Coronary artery (tissue), 2 donors: Measurements from ENCODE around the gene CHN2.

ENCODE experiments used
- DNase-seq: peaks from one replicate; pipeline ENCODE4 v3.0.0-alpha.2; 2017; ENCODE audit warnings: low spot score
- H3K27ac ChIP-seq, 2 donors: fragments of 200-600 bp; sonication (generic); one replicate each; pipeline ENCODE4 v1.5.1; 2016 to 2019
- H3K4me3 ChIP-seq: fragments of 200-600 bp; sonication (generic); 2 replicates; pipeline ENCODE4 v1.5.1; 2016; ENCODE audit warnings: mild to moderate bottlenecking, moderate library complexity
- TF ChIP-seq, protein P1 (sequence below): fragments of 200-600 bp; sonication (generic); IDR thresholded peaks from one replicate; pipeline ENCODE4 v1.5.1; 2019; ENCODE audit warnings: antibody characterized with exemption

The CHN2 gene

DNA sequence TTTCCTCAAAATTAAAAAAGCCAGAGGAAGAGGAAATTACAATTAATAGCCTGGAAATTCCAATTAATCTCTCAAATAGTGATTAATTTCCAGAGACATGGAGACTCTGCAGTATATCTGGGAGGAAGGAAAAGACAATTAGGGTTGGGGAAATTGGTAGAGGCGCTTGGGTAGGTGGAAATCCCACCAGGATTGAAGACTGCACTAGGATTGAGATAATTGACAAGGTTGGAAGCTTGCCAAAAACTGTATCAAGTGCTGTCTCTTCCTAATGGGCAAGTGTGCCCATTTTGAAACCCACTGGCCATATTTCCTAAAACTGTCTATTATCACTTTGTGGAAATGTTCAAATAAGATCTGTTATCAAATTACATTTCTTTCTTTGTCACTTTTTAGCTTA, 21.6 kb downstream of the CHN2 start:
- Histone ChIP-seq H3K27ac (no peak overlapping the region), H3K4me3 (no peak overlapping the region)
- TF ChIP-seq, protein P1, sequence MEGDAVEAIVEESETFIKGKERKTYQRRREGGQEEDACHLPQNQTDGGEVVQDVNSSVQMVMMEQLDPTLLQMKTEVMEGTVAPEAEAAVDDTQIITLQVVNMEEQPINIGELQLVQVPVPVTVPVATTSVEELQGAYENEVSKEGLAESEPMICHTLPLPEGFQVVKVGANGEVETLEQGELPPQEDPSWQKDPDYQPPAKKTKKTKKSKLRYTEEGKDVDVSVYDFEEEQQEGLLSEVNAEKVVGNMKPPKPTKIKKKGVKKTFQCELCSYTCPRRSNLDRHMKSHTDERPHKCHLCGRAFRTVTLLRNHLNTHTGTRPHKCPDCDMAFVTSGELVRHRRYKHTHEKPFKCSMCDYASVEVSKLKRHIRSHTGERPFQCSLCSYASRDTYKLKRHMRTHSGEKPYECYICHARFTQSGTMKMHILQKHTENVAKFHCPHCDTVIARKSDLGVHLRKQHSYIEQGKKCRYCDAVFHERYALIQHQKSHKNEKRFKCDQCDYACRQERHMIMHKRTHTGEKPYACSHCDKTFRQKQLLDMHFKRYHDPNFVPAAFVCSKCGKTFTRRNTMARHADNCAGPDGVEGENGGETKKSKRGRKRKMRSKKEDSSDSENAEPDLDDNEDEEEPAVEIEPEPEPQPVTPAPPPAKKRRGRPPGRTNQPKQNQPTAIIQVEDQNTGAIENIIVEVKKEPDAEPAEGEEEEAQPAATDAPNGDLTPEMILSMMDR: no peak
- no peak for DNase-seq

DNA sequence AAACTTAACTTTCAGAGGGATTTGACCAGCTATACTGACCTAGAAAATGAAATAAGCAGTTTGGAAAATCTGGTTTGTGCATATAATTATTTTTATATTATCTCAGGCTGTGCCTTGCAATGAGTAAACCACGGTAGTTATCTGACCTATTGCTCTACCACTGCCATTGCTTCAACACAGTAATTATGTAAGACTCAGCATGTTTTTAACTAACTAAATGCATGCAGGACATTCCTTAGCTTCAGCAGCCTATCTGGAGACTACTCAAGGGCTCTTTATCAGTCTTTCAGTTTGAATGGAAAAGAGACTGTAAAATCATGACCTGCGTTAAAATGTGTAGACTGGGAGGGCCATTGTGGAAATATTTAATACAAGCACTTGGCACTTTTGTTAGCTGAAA, 22.5 kb downstream of the CHN2 start:
- no peak overlapping the region for H3K4me3 ChIP-seq
- DNase-seq: no peak
- TF ChIP-seq, protein P1: no peak
- no peak overlapping the region for H3K27ac ChIP-seq

DNA sequence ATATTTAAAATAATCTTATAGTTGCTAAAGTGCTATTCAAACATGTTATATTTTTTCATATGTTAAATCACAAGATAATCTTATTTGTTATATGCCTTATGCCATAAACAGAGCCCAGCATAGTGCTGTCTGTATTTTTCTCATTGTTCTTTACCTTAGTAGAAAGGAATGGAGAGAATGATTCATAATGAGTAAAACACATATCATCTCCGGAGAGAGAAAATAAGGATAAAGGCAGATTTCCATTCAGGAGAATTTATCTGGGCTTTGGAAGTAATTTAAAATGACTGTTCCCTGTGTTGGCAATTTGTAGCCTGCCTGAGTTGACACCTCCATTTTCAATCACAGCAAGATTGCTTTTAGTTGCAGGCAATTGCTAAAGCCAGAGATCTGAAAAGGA, 30.2 kb downstream of the CHN2 start:
- no peak for DNase-seq
- TF ChIP-seq, protein P1: no peak
- Histone ChIP-seq H3K27ac (no peak overlapping the region), H3K4me3 (no peak overlapping the region)

DNA sequence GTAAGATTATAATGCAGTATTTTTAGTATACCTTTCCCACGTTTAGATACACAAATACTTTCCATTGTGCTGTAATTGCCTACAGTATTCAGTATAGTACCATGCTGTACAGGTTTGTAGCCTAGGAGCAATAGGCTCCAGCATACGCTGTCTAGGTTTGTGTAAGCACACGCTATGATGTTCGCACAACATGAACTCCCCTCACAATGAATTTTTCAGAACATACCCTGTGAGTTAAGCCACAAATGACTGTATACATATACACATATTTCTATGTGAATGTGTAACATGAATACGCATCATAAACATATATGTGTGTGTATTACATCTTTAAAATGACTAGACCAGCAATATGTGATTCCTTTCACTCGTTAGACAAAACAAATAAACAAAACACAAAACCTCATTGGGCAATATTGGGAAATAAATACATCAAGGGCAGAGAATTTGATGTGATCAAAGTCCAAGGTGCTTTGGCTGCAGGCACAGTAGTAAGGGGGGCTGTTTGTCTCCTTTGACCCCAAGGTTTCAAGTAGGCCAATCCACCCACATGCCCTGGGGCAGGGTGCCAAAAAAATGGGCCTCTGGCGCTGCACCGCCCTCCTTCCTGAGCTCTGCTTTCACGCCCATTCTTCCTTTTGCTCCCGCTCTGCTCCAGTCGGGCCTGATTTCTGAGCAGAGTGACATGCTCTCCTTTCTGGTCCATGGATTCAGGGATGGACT, 33.9 kb downstream of the CHN2 start:
- Histone ChIP-seq H3K4me3 (no peak overlapping the region), H3K27ac (no peak overlapping the region)
- no peak for DNase-seq
- TF ChIP-seq, protein P1: no peak

DNA sequence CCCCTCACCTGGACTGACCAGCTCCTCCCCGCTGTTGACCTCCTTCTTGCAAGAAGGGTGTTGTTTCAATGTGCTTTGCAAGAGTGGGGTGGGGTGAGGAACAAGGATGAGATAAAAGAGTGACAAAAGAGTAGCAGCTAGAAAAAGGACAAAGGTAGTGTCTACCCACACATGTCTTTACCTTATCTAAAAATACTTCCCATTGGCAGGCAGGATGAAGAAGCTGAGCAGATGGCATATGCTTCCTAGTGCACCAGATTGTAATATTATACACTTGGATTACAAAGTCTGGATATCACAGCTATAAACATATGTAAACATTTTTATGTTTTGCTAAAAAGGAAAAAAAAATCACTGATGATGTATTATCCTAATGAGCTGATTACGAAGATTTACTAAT, 34.5 kb downstream of the CHN2 start:
- no peak for DNase-seq

DNA sequence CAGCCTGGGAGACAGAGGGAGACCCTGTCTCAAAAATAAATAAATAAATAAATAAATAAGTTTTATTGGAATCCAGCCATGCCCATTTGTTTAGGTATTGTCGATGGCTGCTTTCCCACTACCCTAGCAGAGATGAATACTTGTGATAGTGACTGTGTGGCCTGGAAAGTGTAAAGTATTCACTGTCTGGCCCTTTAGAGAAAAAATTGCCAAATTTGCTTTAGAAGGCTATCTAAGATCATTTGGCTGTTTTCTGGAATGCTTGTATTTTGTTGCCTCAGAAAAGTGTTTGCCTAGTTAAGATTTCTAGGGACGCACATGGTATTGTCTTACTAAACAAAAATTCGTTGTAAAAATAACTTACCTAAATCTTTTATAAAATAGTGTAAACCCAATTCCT, 35.4 kb downstream of the CHN2 start:
- TF ChIP-seq, protein P1: no peak
- H3K4me3 ChIP-seq: no peak overlapping the region
- no peak for DNase-seq
- H3K27ac ChIP-seq: no peak overlapping the region

More for the DNA sequence above, 34.5 kb downstream of the CHN2 start:
- no peak overlapping the region for H3K4me3 ChIP-seq
- no peak overlapping the region for H3K27ac ChIP-seq
- TF ChIP-seq, protein P1: no peak

DNA sequence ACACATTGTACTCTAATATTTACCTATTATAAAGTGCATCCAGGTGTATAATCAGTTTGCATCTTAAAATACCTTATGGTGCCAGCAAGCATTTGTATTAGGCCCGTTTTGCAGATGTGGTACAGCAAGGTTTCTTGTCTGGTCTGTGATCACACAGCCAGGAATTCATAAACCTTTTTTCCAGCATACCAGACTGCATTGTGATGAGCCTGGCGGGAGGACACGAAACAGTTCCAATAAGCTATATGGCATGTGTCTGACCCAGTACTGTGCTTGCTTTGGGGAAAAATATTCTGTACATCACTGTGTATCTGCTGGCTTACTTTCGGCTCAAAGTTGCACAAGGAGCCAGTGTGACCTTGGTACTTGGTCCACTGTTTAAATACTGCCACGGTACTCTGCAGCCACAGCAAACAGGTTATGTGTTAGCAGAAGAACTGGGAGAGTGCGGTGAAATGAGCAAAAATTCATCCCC, 36.3 kb downstream of the CHN2 start:
- DNase-seq: no peak
- Histone ChIP-seq H3K27ac (no peak overlapping the region), H3K4me3 (no peak overlapping the region)
- TF ChIP-seq, protein P1: no peak
